ENCODE results near the gene C11orf97. TPM values are rescaled to one million over a fixed set of nuclear protein-coding genes. Genes with fewer than 3 reads are reported as not detected.

Gene C11orf97
- total and polyA plus RNA-seq, 2 of the 8 experiments (the other 6 are each of a cell fraction or from before 2014, with no cell fraction given) = not detected

DNA sequence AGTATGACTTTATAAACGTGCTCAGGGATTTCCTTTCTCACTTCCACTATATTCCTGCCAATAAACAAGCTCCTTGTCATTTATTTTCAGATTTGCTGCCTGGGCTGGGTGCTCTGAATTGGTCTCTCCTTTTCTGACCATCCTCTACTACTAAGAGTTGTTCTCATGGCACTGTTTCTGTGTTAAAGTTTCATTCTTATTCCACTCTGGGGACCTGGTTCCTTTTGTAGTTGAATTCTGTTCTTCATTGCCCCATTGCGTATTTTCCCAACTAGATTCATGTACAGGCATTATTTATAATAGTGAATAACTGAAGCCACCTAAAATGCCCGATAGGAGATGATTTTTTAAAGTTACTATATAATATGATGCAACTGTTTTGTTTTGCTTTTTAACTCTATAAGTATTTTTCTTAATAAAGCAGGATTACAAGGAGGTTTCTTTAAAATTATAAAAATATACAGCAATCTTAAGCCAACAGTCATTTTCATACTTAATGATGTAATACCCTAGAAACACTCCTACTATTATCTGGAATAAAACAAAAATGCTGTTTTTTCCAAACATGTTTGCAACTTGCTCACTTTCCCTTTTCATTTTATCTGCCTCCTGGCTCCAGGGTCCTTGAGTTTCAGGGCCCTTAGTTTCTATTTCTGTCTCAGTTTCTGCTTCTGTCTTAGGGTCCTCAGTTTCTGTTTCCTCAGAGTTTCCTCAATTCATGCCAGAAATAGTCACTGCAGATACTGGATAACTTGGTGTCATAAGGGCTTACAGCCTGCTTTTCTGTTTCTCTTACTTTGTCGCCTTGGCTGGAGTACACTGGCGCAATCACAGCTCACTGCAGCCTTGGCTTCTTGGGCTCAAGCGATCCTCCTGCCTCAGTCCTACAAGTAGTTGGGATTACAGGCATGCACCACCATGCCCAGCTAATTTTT, 21.7 kb downstream of the C11orf97 start:
- H3K23me2 ChIP-seq (ENCODE audit: low read depth, low read length) = no peaks in the 10 kb centered on the region
- no peaks in the 10 kb centered on the region for H4K20me1 ChIP-seq (replicated peaks in 1 of 2; ENCODE audit: control insufficient read depth in 1 of 2, insufficient read depth in 2 of 2, low read length in 2 of 2)
- H4K5ac ChIP-seq (ENCODE audit: insufficient read length, low read depth, low read length) = no peak overlapping the region
- no peak overlapping the region for H2AK5ac ChIP-seq (ENCODE audit: low read depth, low read length)
- no peak overlapping the region for H2BK5ac ChIP-seq (ENCODE audit: low read depth, low read length)
- no peaks in the 10 kb centered on the region for H3K79me1 ChIP-seq (ENCODE audit: low read depth, low read length)
- no peak overlapping the region for H3K23ac ChIP-seq (ENCODE audit: insufficient read length)
- DNase-seq (ENCODE audit: low read depth in 1 of 2, low spot score in 2 of 2) = no peak
- no peak overlapping the region for H3K27ac ChIP-seq (ENCODE audit: low read depth, low read length)
- H3K9ac ChIP-seq (replicated peaks in 1 of 4; ENCODE audit: extremely low read depth in 1 of 4, low read depth in 3 of 4, low read length in 3 of 4) = no peak overlapping the region
- no peak overlapping the region for H2BK12ac ChIP-seq (ENCODE audit: low read depth, low read length)
- 90% methylated on average over 6 of the region's 6 CpGs; no CpG with 5 or more reads in 1 of the 2 experiments for WGBS, 2 experiments (ENCODE audit: extremely low coverage in 1 of 2, insufficient coverage in 1 of 2, insufficient read length in 1 of 2, insufficient replicate concordance in 2 of 2, low coverage in 1 of 2, low lambda C conversion rate in 2 of 2, missing lambda C conversion rate in 1 of 2)
- no peaks in the 10 kb centered on the region for H3K9me3 ChIP-seq (ENCODE audit: insufficient read depth in 2 of 2, low read depth in 1 of 2, low read length in 1 of 2)
- ChIA-PET POLR2A (ENCODE audit: partially characterized antibody) (no interaction called here), CTCF (ENCODE audit: partially characterized antibody) (interaction anchor here (0.6 to 1.7 kb wide), 4 partner anchors 11 to 69 kb away, joined by 3 to 4 read pairs (median 4); no protein-coding TSS in a partner anchor)
- no peak overlapping the region for H4K91ac ChIP-seq (replicated peaks; ENCODE audit: insufficient read length, low read length)
- no peak overlapping the region for H3K4me3 ChIP-seq (ENCODE audit: extremely low read depth in 1 of 4, insufficient read depth in 2 of 4, low read depth in 3 of 4, low read length in 4 of 4)
- no peaks in the 10 kb centered on the region for H3K27me3 ChIP-seq (replicated peaks in 1 of 4; ENCODE audit: control insufficient read depth in 3 of 4, extremely low read depth in 1 of 4, insufficient read depth in 3 of 4, low read length in 3 of 4)
- H3K56ac ChIP-seq (replicated peaks; ENCODE audit: insufficient read length, low read depth, low read length) = no peak overlapping the region
- H2AFZ ChIP-seq (ENCODE audit: low read length) = no peak overlapping the region
- no peak overlapping the region for H2BK120ac ChIP-seq (replicated peaks; ENCODE audit: low read depth, low read length)
- H3K4me1 ChIP-seq (replicated peaks in 1 of 4; ENCODE audit: control insufficient read depth in 3 of 4, insufficient read depth in 4 of 4, low read length in 3 of 4) = no peaks in the 10 kb centered on the region
- H3K4ac ChIP-seq (replicated peaks; ENCODE audit: insufficient read length, low read depth, low read length) = no peak overlapping the region
- no peaks in the 10 kb centered on the region for H3K36me3 ChIP-seq (ENCODE audit: control insufficient read depth in 2 of 4, insufficient read depth in 4 of 4, low read length in 3 of 4)
- no peak overlapping the region for H3K18ac ChIP-seq (ENCODE audit: extremely low read depth, low read length)
- H3K79me2 ChIP-seq (ENCODE audit: control insufficient read depth in 1 of 2, insufficient read depth in 2 of 2, low read length in 2 of 2) = no peaks in the 10 kb centered on the region
- no peak overlapping the region for H3K14ac ChIP-seq (ENCODE audit: insufficient read length)
- no peak overlapping the region; the same call in 1 of the 2 replicates for H4K8ac ChIP-seq (ENCODE audit: extremely low read depth, insufficient read depth, low read length)
- no peak overlapping the region for H2BK15ac ChIP-seq (ENCODE audit: low read length)
- no peak for FAIRE-seq
- H3K4me2 ChIP-seq (ENCODE audit: insufficient read depth in 1 of 2, low read depth in 2 of 2, low read length in 2 of 2) = no peak overlapping the region
- H2BK20ac ChIP-seq (ENCODE audit: low read length) = no peak overlapping the region
- TF ChIP-seq RNF2 (IDR thresholded peaks at IDR 0.05; ENCODE audit: borderline replicate concordance, low read depth, low read length, missing control alignments, poor library complexity, severe bottlenecking) (no peak), POLR2AphosphoS5 (IDR thresholded peaks at IDR 0.05; ENCODE audit: low read depth, low read length) (no peak), TBP (IDR thresholded peaks at IDR 0.05; ENCODE audit: low read depth, low read length) (no peak), CBX8 (IDR thresholded peaks at IDR 0.05; ENCODE audit: borderline replicate concordance, low read depth, low read length) (no peak), CHD1 (IDR thresholded peaks at IDR 0.05; ENCODE audit: low read depth, low read length) (no peak)
- TF ChIP-seq, protein P1, sequence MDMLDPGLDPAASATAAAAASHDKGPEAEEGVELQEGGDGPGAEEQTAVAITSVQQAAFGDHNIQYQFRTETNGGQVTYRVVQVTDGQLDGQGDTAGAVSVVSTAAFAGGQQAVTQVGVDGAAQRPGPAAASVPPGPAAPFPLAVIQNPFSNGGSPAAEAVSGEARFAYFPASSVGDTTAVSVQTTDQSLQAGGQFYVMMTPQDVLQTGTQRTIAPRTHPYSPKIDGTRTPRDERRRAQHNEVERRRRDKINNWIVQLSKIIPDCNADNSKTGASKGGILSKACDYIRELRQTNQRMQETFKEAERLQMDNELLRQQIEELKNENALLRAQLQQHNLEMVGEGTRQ (IDR thresholded peaks at IDR 0.05; ENCODE audit: low read length) = no peak

All from H1 (cell line).